K562 (cell line): Measurements from ENCODE around the gene CAPN13. TPM values are rescaled to one million over a fixed set of nuclear protein-coding genes. Genes with fewer than 3 reads are reported as not detected.

Experiments used
- ATAC-seq: fragments of 200-7000 bp; cut with Tn5 transposase; 3 replicates; pipeline ENCODE4 v1.9.1; 2020; ENCODE audit warnings: moderate library complexity
- BruUV-seq: library from RNA; stranded (reverse); fragments of 400-500 nt; replicated peaks from 2 replicates; lab custom pipeline; 2021; lab: Mats Ljungman, UMichigan
- CTCF ChIA-PET: fragments of 300-600 bp; formaldehyde crosslinking; extraction: SDS; loops from one replicate; lab custom pipeline; 2021; ENCODE audit warnings: low intra/inter-chr PET ratio; lab: Yijun Ruan, JAX
- POLR2A ChIA-PET: fragments of 300-600, 350-650 bp; sonication (Branson Sonifier 250); formaldehyde crosslinking; extraction: SDS; loops from one replicate; lab custom pipeline; 2021; ENCODE audit warnings: antibody characterized with exemption, inconsistent platforms; lab: Yijun Ruan, JAX
- DNase-seq, 4 experiments: peaks; one replicate each; pipeline versions ENCODE4 v3.0.0 to v3.0.0-alpha.2; 2011 to 2018; ENCODE audit warnings: low spot score in 3 of 4, mixed read lengths in 3 of 4; ENCODE audit errors: extremely low read depth in 1 of 4
- FAIRE-seq: peaks from 2 replicates; lab custom pipeline; 2011; peaks lifted over from hg19 to GRCh38; lab: Jason Lieb, UNC
- H2AFZ ChIP-seq: 2 replicates; pipeline ENCODE4 v1.6.0; 2011; ENCODE audit warnings: low read depth, low read length, control low read depth, inconsistent platforms
- H3K27ac ChIP-seq: fragments of 200-600 bp; 3 replicates; pipeline ENCODE4 v1.8.0; 2011; ENCODE audit warnings: low read depth, mild to moderate bottlenecking, control low read depth, inconsistent platforms, low read length, moderate library complexity, mixed read lengths; ENCODE audit errors: extremely low read depth
- H3K27me3 ChIP-seq, 2 experiments: fragments of 300-600 bp in 1 of 2; 2 replicates in 1 of 2; 3 replicates in 1 of 2; pipeline versions ENCODE4 v1.6.0 to v1.8.0; 2011; ENCODE audit warnings: inconsistent platforms in 2 of 2, low read length in 2 of 2, mild to moderate bottlenecking in 1 of 2, mixed read lengths in 1 of 2, moderate library complexity in 1 of 2; ENCODE audit not compliant: control insufficient read depth in 2 of 2, insufficient read depth in 2 of 2
- H3K36me3 ChIP-seq: fragments of 300-600 bp; 3 replicates; pipeline ENCODE4 v1.8.0; 2011; ENCODE audit warnings: mild to moderate bottlenecking, low read length, inconsistent platforms; ENCODE audit not compliant: control insufficient read depth, insufficient read depth
- H3K4me1 ChIP-seq, 2 experiments: fragments of 200-600 bp in 1 of 2; replicated peaks in 1 of 2; 2 replicates in 1 of 2; 3 replicates in 1 of 2; pipeline versions ENCODE4 v1.5.1 to v1.8.0; 2011; ENCODE audit warnings: inconsistent platforms in 2 of 2, low read length in 2 of 2, mild to moderate bottlenecking in 1 of 2, mixed read lengths in 1 of 2, moderate library complexity in 1 of 2; ENCODE audit not compliant: control insufficient read depth in 2 of 2, insufficient read depth in 2 of 2
- H3K4me2 ChIP-seq: 2 replicates; pipeline ENCODE4 v1.6.1; 2011; ENCODE audit warnings: low read length, control low read depth, inconsistent platforms, mixed read lengths; ENCODE audit not compliant: insufficient read depth
- H3K4me3 ChIP-seq: fragments of 200-600 bp; sonication (generic), shearing (Covaris generic); 2 replicates; pipeline ENCODE4 v1.5.1; 2016; ENCODE audit warnings: control low read depth, inconsistent platforms
- H3K79me2 ChIP-seq: fragments of 200-600 bp; 3 replicates; pipeline ENCODE4 v1.8.0; 2011; ENCODE audit warnings: low read length, inconsistent platforms; ENCODE audit not compliant: control insufficient read depth, insufficient read depth
- H3K9ac ChIP-seq, 2 experiments: 2 replicates each; pipeline versions ENCODE4 v1.6.0 to v1.6.1; 2011; ENCODE audit warnings: low read depth in 2 of 2, low read length in 2 of 2, control low read depth in 1 of 2, inconsistent platforms in 1 of 2, mild to moderate bottlenecking in 1 of 2, mixed read lengths in 1 of 2; ENCODE audit not compliant: insufficient read depth in 1 of 2
- H3K9me1 ChIP-seq: one replicate; pipeline ENCODE4 v1.6.0; 2011; ENCODE audit warnings: inconsistent platforms, mild to moderate bottlenecking, low read length, moderate library complexity; ENCODE audit not compliant: control insufficient read depth, insufficient read depth
- H3K9me3 ChIP-seq: replicated peaks from 2 replicates; pipeline ENCODE4 v1.5.1; 2011; ENCODE audit warnings: low read depth, low read length, inconsistent platforms; ENCODE audit not compliant: control insufficient read depth, insufficient read depth
- H4K20me1 ChIP-seq: replicated peaks from 2 replicates; pipeline ENCODE4 v1.6.1; 2011; ENCODE audit warnings: low read length, inconsistent platforms, mixed read lengths; ENCODE audit not compliant: control insufficient read depth, insufficient read depth
- KDM4B ChIP-seq, 2 experiments: fragments of 450-650 bp in 1 of 2; sonication (generic) in 1 of 2; IDR thresholded peaks; 2 replicates each; pipeline ENCODE4 v1.6.1; 2016 to 2017; ENCODE audit warnings: borderline replicate concordance in 2 of 2, antibody characterized with exemption in 1 of 2, low read depth in 1 of 2, mild to moderate bottlenecking in 1 of 2
- NFATC3 ChIP-seq: fragments of 450-650 bp; IDR thresholded peaks from 2 replicates; pipeline ENCODE4 v1.6.1; 2017; ENCODE audit warnings: mild to moderate bottlenecking
- WGBS: fragments of 100-300 bp; shearing (Covaris generic); methylation state at CpG from one replicate; pipeline ENCODE4 v1.1.6; 2016; ENCODE audit warnings: low coverage, mixed read lengths; ENCODE audit not compliant: insufficient coverage; ENCODE audit errors: missing lambda C conversion rate; 5-methylcytosine and 5-hydroxymethylcytosine counted together
- in situ Hi-C: fragments of 300-500 bp; cut with MboI; formaldehyde crosslinking; loops from 4 replicates; pipeline ENCODE4 v1.15.0; 2018; ENCODE audit warnings: inconsistent platforms, mixed read lengths
- intact Hi-C: fragments of 100-400 bp; cut with micrococcal nuclease; formaldehyde crosslinking; loops from 2 replicates; pipeline ENCODE4 v1.14.2; 2022
- polyA plus RNA-seq, 8 experiments: library from polyadenylated mRNA; depleted of rRNA in 4 of 8; stranded (reverse) in 5 of 8; unstranded in 3 of 8; fragments of >200 nt; fragmentation: Nextera tagmentation in 2 of 8; fragmentation: Illumina TruSeq in 1 of 8; extraction: Ambion mirVana in 2 of 8; extraction: Trizol in 1 of 8; gene quantifications; 2 replicates each; pipeline versions ENCODE4 v1.2.1 to v1.2.3, GENCODE V29; 2011 to 2014; ENCODE audit warnings: inconsistent platforms in 1 of 8, missing spikeins in 1 of 8
- total RNA-seq, 7 experiments: library from RNA; depleted of rRNA in 6 of 7; stranded (reverse); fragments of >200 nt in 6 of 7; fragmentation: Illumina TruSeq in 2 of 7; extraction: Trizol in 2 of 7; gene quantifications; 2 replicates each; pipeline versions ENCODE4 v1.2.1 to v1.2.3, GENCODE V29; 2011 to 2021; ENCODE audit warnings: low replicate concordance in 1 of 7
- TF ChIP-seq, protein P1 (sequence below), 3 experiments: IDR thresholded peaks in 2 of 3; conservative IDR thresholded peaks in 1 of 3; 2 replicates each; pipeline ENCODE4 v1.5.1; 2011 to 2012; ENCODE audit warnings: low read length in 3 of 3, mild to moderate bottlenecking in 3 of 3, control low read depth in 2 of 3, improper control_type of control experiment in 1 of 3, inconsistent platforms in 1 of 3, low read depth in 1 of 3, mixed read lengths in 1 of 3, moderate library complexity in 1 of 3; ENCODE audit not compliant: insufficient read depth in 2 of 3

CAPN13 gene
- total and polyA plus RNA-seq, 9 of the 15 experiments (the other 6 are each of a cell fraction or from before 2014, with no cell fraction given), result not detected

DNA sequence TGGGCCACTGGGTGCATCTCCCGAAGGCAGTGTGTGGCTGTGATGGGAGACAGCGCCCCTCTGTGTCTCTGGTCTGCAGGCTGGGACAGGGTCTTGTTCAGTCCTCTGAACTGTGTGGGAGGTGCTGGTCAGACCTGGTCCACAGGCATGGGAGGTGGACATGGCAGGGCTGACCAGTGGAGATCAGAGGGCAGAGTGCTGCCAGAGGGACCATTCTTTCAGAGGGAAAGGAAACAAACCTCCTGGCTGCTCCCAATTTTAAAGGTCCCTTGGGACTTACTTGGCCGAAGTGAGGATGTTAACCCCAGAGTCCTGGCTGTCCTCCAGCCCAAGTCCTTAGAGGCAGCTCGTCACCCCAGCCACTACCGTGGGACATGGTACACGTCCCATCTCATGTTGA lies 4.0 kb downstream of the CAPN13 start:
- no peaks in the 10 kb centered on the region for H4K20me1 ChIP-seq
- in situ Hi-C loops, result no loop called here
- TF ChIP-seq NFATC3 (no peak), KDM4B (IDR thresholded peaks at IDR 0.05; ENCODE audit: borderline replicate concordance in 2 of 2, low read depth in 1 of 2) (no peak)
- TF ChIP-seq, protein P1, sequence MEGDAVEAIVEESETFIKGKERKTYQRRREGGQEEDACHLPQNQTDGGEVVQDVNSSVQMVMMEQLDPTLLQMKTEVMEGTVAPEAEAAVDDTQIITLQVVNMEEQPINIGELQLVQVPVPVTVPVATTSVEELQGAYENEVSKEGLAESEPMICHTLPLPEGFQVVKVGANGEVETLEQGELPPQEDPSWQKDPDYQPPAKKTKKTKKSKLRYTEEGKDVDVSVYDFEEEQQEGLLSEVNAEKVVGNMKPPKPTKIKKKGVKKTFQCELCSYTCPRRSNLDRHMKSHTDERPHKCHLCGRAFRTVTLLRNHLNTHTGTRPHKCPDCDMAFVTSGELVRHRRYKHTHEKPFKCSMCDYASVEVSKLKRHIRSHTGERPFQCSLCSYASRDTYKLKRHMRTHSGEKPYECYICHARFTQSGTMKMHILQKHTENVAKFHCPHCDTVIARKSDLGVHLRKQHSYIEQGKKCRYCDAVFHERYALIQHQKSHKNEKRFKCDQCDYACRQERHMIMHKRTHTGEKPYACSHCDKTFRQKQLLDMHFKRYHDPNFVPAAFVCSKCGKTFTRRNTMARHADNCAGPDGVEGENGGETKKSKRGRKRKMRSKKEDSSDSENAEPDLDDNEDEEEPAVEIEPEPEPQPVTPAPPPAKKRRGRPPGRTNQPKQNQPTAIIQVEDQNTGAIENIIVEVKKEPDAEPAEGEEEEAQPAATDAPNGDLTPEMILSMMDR (IDR thresholded peaks at IDR 0.05 in 2 of 3, conservative IDR thresholded peaks at IDR 0.05 in 1 of 3; ENCODE audit: insufficient read depth in 2 of 3, low read depth in 1 of 3, low read length in 3 of 3), result peak in 1 of 3 experiments; percentile 18; a peak in 1 of 6 replicates
- no peak overlapping the region for H3K4me3 ChIP-seq
- H3K27ac ChIP-seq, result no peak overlapping the region
- ChIA-PET CTCF (no interaction called here), POLR2A (interaction anchor here (1.1 kb wide), 1 partner anchor 18 kb away, joined by 3 read pairs; no protein-coding TSS in a partner anchor)
- H3K4me1 ChIP-seq, result no peaks in the 10 kb centered on the region
- H3K79me2 ChIP-seq, result no peaks in the 10 kb centered on the region
- peaks cover 3 to 21% of the 10 kb centered on the region in 2 experiments; a peak in 3 of 5 replicates for H3K27me3 ChIP-seq
- BruUV-seq, result no TSS peak
- no peaks in the 10 kb centered on the region for H3K9me3 ChIP-seq
- H3K9ac ChIP-seq, result no peak overlapping the region
- H2AFZ ChIP-seq, result no peak overlapping the region
- no peaks in the 10 kb centered on the region for H3K36me3 ChIP-seq
- DNase-seq (no peak), ATAC-seq (no peak), FAIRE-seq (no peak)
- no peak overlapping the region for H3K4me2 ChIP-seq
- H3K9me1 ChIP-seq, result peaks cover 2% of the 10 kb centered on the region
- 2% methylated on average over 6 of the region's 6 CpGs for WGBS
- intact Hi-C loops, result no loop called here
